Smooth muscle cell (in vitro differentiated cells): ENCODE measurements around the gene NRDC. TPM values are rescaled to one million over a fixed set of nuclear protein-coding genes. Genes with fewer than 3 reads are reported as not detected.

Experiments used
- DNase-seq: peaks from one replicate; lab custom pipeline; 2025; ENCODE audit not compliant: unreplicated experiment; lab: John Stamatoyannopoulos, UW
- H2AFZ ChIP-seq: fragments of 200-600 bp; sonication (generic); 2 replicates; pipeline ENCODE4 v1.6.0; 2016; ENCODE audit warnings: antibody characterized with exemption, low read depth, mild to moderate bottlenecking
- H3F3A ChIP-seq: fragments of 200-600 bp; sonication (generic); 2 replicates; pipeline ENCODE4 v1.6.0; 2017; ENCODE audit warnings: antibody characterized with exemption, low read depth
- H3K27ac ChIP-seq: fragments of 200-600 bp; sonication (generic); 2 replicates; pipeline ENCODE4 v1.5.1; 2016; ENCODE audit warnings: low read depth, mild to moderate bottlenecking
- H3K27me3 ChIP-seq: fragments of 200-600 bp; sonication (generic); 2 replicates; pipeline ENCODE4 v1.6.1; 2016; ENCODE audit warnings: low read depth, mild to moderate bottlenecking
- H3K36me3 ChIP-seq: fragments of 200-600 bp; sonication (generic); 2 replicates; pipeline ENCODE4 v1.5.1; 2016; ENCODE audit warnings: low read depth
- H3K4me1 ChIP-seq: fragments of 200-600 bp; sonication (generic); 2 replicates; pipeline ENCODE4 v1.5.1; 2016; ENCODE audit warnings: low read depth
- H3K4me2 ChIP-seq: fragments of 200-600 bp; sonication (generic); 2 replicates; pipeline ENCODE4 v1.6.0; 2016; ENCODE audit warnings: mild to moderate bottlenecking
- H3K4me3 ChIP-seq: fragments of 200-600 bp; sonication (generic); 2 replicates; pipeline ENCODE4 v1.5.1; 2016; ENCODE audit warnings: mild to moderate bottlenecking
- H3K79me2 ChIP-seq: fragments of 200-600 bp; sonication (generic); 2 replicates; pipeline ENCODE4 v1.6.0; 2016; ENCODE audit warnings: low read depth, mild to moderate bottlenecking
- H3K9ac ChIP-seq: fragments of 200-600 bp; sonication (generic); 2 replicates; pipeline ENCODE4 v1.6.0; 2016; ENCODE audit warnings: low read depth
- H3K9me3 ChIP-seq: fragments of 200-600 bp; sonication (generic); replicated peaks from 2 replicates; pipeline ENCODE4 v1.5.1; 2016; ENCODE audit warnings: low read depth
- H4K20me1 ChIP-seq: fragments of 200-600 bp; sonication (generic); 2 replicates; pipeline ENCODE4 v1.6.0; 2016; ENCODE audit warnings: low read depth
- CTCF ChIP-seq: fragments of 200-600 bp; sonication (generic); IDR thresholded peaks from 2 replicates; pipeline ENCODE4 v1.5.1; 2017; ENCODE audit warnings: borderline replicate concordance, mild to moderate bottlenecking, antibody characterized with exemption; ENCODE audit not compliant: insufficient read depth, poor library complexity, severe bottlenecking
- WGBS: methylation state at CpG from one replicate; pipeline ENCODE4 v1.1.7; 2016; ENCODE audit warnings: low lambda C conversion rate; 5-methylcytosine and 5-hydroxymethylcytosine counted together
- polyA plus RNA-seq: library from polyadenylated mRNA; unstranded; fragments of >200 nt; fragmentation: Nextera tagmentation; extraction: Ambion mirVana; gene quantifications from 2 replicates; pipeline ENCODE4 v1.2.1, GENCODE V29; 2016
- total RNA-seq: library from RNA; depleted of rRNA; stranded (reverse); fragments of >200 nt; gene quantifications from 2 replicates; pipeline ENCODE4 v1.2.3, GENCODE V29; 2014

The NRDC gene
- total and polyA plus RNA-seq, 2 experiments from 2014 or later = 81.5 to 96.1 TPM

DNA sequence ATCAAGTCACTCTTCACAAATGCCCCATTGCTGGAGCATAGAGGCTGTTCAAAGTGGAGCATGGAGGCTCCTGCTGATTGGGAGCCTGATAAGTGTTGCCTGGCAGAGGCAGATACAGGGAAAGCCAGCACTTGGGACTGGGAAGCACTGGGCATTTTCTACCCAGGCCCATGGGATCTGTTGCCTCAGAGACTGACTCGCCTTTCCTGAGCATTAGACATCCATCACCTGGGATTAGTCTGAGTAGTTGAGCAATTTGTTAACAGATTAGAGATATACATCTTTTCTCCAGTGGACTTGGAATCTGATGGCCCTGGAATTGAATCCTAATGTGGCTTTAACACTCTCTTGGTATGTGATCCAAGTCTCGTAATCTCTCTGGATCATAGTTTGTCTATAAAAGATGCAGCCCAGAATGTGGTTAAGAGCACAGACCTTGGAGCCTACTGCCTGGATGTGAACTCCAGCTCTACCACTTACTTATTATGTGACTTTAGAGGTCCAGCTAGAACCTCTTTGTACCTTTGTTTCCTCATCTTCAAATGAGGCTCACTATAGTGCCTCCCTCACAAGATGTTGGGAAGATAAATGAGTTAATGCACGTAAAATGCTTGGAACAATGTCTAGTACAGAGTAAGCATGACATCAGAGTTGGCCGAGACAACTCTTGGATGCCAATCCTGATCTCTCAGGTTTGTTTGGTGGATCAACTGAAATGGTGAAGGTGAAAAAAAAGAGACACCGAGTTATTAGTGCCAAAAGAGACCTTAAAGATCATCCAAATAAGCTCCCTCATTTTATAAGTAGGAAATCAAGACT is 38.3 kb upstream of the NRDC start:
- H3K79me2 ChIP-seq = no peaks in the 10 kb centered on the region
- DNase-seq = no peak
- H3K27ac ChIP-seq = no peak overlapping the region
- no peak overlapping the region for H3K4me3 ChIP-seq
- no peaks in the 10 kb centered on the region for H3K36me3 ChIP-seq
- no peaks in the 10 kb centered on the region for H3F3A ChIP-seq
- no peak overlapping the region for H2AFZ ChIP-seq
- H3K4me2 ChIP-seq = no peak overlapping the region
- 80% methylated on average over 5 of the region's 5 CpGs for WGBS
- no peaks in the 10 kb centered on the region for H3K9me3 ChIP-seq
- H3K9ac ChIP-seq = no peak overlapping the region
- no peaks in the 10 kb centered on the region for H4K20me1 ChIP-seq
- H3K4me1 ChIP-seq = peaks cover 19% of the 10 kb centered on the region
- TF ChIP-seq CTCF = no peak
- no peaks in the 10 kb centered on the region for H3K27me3 ChIP-seq

DNA sequence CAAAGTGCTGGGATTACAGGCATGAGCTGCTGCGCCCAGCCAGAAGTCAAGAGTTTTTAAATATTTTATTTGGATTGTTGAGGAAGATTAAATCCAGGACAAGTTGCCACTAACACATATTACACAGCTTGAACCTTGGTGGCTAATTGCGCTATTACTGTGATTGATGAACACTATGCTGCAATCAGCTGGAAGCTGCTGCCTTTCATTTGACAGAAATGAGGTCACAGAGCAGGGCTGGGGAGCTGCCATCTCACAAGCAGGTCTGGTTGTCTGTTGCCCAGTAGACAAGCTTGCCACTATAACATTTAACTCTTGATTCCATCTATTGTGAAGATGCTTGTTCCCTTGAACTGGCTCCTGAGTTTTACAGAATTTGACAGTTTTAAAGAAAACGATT is 37.4 kb upstream of the NRDC start:
- Histone ChIP-seq H3F3A (no peaks in the 10 kb centered on the region), H3K79me2 (no peaks in the 10 kb centered on the region), H3K4me3 (no peak overlapping the region), H3K27ac (no peak overlapping the region), H2AFZ (no peak overlapping the region), H3K9me3 (no peaks in the 10 kb centered on the region), H3K27me3 (no peaks in the 10 kb centered on the region), H3K4me2 (no peak overlapping the region), H3K4me1 (peaks cover 14% of the 10 kb centered on the region), H4K20me1 (no peaks in the 10 kb centered on the region), H3K9ac (no peak overlapping the region), H3K36me3 (no peaks in the 10 kb centered on the region)
- no peak for DNase-seq
- 97% methylated on average over 3 of the region's 3 CpGs for WGBS
- TF ChIP-seq CTCF = no peak

DNA sequence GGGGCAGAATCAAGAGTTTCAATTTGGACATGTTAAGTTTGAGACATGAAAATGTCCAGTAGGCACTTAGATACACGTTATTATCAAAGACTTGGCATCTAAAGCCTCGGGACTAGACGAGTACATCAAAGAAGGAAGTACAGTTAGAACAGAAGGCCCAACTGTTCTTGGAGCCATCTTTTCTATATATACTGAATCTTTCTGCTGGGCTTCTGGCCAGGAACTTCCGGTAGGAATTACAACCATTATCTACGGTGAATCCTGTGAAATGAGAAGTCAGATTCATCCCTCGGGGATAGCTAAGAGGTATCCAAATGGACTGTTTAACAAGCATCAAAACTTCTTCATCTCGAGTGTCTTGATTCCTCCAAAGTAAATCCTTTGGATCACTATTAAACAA is 34.4 kb upstream of the NRDC start:
- WGBS = 64% methylated on average over 7 of the region's 7 CpGs
- H3K4me2 ChIP-seq = no peak overlapping the region
- H3K27ac ChIP-seq = no peak overlapping the region
- H3K9me3 ChIP-seq = no peaks in the 10 kb centered on the region
- DNase-seq = no peak
- H3K4me1 ChIP-seq = peaks cover 6% of the 10 kb centered on the region
- H3K9ac ChIP-seq = no peak overlapping the region
- H3K27me3 ChIP-seq = no peaks in the 10 kb centered on the region
- no peak for TF ChIP-seq CTCF
- H3K79me2 ChIP-seq = no peaks in the 10 kb centered on the region
- no peaks in the 10 kb centered on the region for H4K20me1 ChIP-seq
- no peak overlapping the region for H2AFZ ChIP-seq
- H3K36me3 ChIP-seq = no peaks in the 10 kb centered on the region
- H3F3A ChIP-seq = no peaks in the 10 kb centered on the region
- no peak overlapping the region for H3K4me3 ChIP-seq
